ENCODE measurements around the gene IL4R. TPM values are rescaled to one million over a fixed set of nuclear protein-coding genes. Genes with fewer than 3 reads are reported as not detected.

Gene IL4R
- polyA plus RNA-seq, 1 donor from 2014 or later, result 0.07 TPM

GRCh38 chr16:27330542-27330941 is 16.8 kb downstream of the IL4R start:
- Histone ChIP-seq H3K9me3 (ENCODE audit: low read length) (no peaks in the 10 kb centered on the region), H3K27ac (ENCODE audit: low read length) (no peak overlapping the region), H3K27me3 (ENCODE audit: insufficient read depth, low read depth, low read length) (no peaks in the 10 kb centered on the region), H3K4me3 (ENCODE audit: low read length) (no peak overlapping the region), H3K9me2 (ENCODE audit: insufficient read depth, low read length) (no peaks in the 10 kb centered on the region), H3K9ac (ENCODE audit: low read length) (no peak overlapping the region), H3K4me2 (ENCODE audit: low read length) (no peak overlapping the region), H3K36me3 (ENCODE audit: insufficient read depth, low read length) (no peaks in the 10 kb centered on the region), H2AFZ (ENCODE audit: low read depth, low read length) (no peak overlapping the region), H3K79me2 (replicated peaks; ENCODE audit: insufficient read depth, low read length) (no peaks in the 10 kb centered on the region), H4K20me1 (ENCODE audit: insufficient read depth) (no peaks in the 10 kb centered on the region), H3F3A (ENCODE audit: insufficient read depth, low read length, poor library complexity, severe bottlenecking) (no peaks in the 10 kb centered on the region)
- no peak for TF ChIP-seq CTCF (IDR thresholded peaks at IDR 0.05; ENCODE audit: poor library complexity, severe bottlenecking)
- no peak for TF ChIP-seq TAF1 (IDR thresholded peaks at IDR 0.05; ENCODE audit: low read depth)
- TF ChIP-seq SMC3 (conservative IDR thresholded peaks at IDR 0.05; ENCODE audit: poor library complexity), result no peak
- no peak for TF ChIP-seq EP300 (conservative IDR thresholded peaks at IDR 0.05; ENCODE audit: poor library complexity, severe bottlenecking)
- no peak for TF ChIP-seq POLR2AphosphoS5 (IDR thresholded peaks at IDR 0.05)
- no peak for TF ChIP-seq RAD21 (conservative IDR thresholded peaks at IDR 0.05)
- TF ChIP-seq MXI1 (conservative IDR thresholded peaks at IDR 0.05; ENCODE audit: poor library complexity, severe bottlenecking), result no peak
- no peak for TF ChIP-seq REST (IDR thresholded peaks at IDR 0.05; ENCODE audit: borderline replicate concordance)
- TF ChIP-seq EZH2 (IDR thresholded peaks at IDR 0.05; ENCODE audit: borderline replicate concordance, insufficient read depth, low read length, poor library complexity, severe bottlenecking), result no peak

GRCh38 chr16:27332105-27332504 is 18.3 kb downstream of the IL4R start:
- Histone ChIP-seq H3K9ac (ENCODE audit: low read length) (no peak overlapping the region), H4K20me1 (ENCODE audit: insufficient read depth) (no peaks in the 10 kb centered on the region), H3K4me2 (ENCODE audit: low read length) (no peak overlapping the region), H3K4me3 (ENCODE audit: low read length) (no peak overlapping the region), H3K36me3 (ENCODE audit: insufficient read depth, low read length) (no peaks in the 10 kb centered on the region), H3K9me2 (ENCODE audit: insufficient read depth, low read length) (no peaks in the 10 kb centered on the region), H3K27me3 (ENCODE audit: insufficient read depth, low read depth, low read length) (no peaks in the 10 kb centered on the region), H2AFZ (ENCODE audit: low read depth, low read length) (no peak overlapping the region), H3K9me3 (ENCODE audit: low read length) (no peaks in the 10 kb centered on the region), H3K79me2 (replicated peaks; ENCODE audit: insufficient read depth, low read length) (no peaks in the 10 kb centered on the region), H3K27ac (ENCODE audit: low read length) (no peak overlapping the region), H3F3A (ENCODE audit: insufficient read depth, low read length, poor library complexity, severe bottlenecking) (no peaks in the 10 kb centered on the region)
- TF ChIP-seq RAD21 (conservative IDR thresholded peaks at IDR 0.05) (no peak), REST (IDR thresholded peaks at IDR 0.05; ENCODE audit: borderline replicate concordance) (no peak), TAF1 (IDR thresholded peaks at IDR 0.05; ENCODE audit: low read depth) (no peak), POLR2AphosphoS5 (IDR thresholded peaks at IDR 0.05) (no peak), EP300 (conservative IDR thresholded peaks at IDR 0.05; ENCODE audit: poor library complexity, severe bottlenecking) (no peak)
